ENCODE measurements around the gene TMCO4.
"Not testable (repeated sequence)": the region's sequence is repeated elsewhere in the genome, so short reads cannot be mapped to it uniquely, and the experiment has no call there.

Gene TMCO4

DNA sequence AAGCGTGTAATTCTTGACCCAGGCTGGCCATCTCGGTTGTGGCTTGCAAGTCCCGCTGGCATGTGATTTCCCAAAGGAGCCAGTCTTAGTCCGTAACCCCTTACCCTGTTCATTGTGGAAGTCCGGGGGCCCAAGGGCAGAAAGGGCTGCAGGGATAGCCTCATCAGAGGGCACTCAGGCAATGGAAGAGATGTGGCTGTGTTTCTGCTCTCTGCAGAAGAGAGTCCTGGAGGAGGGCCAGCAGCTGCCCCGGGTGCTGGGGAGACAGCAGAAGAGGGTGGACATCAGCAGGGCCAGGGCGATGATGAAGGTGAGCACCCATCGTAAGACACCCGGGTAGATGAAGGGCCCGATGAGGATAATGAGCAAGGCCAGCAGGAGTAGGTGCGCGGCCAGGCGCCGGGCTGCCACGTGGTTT, 14.5 kb upstream of the TMCO4 start:
- in situ Hi-C loops (cut with MboI; ENCODE audit: low sequenced_read_pairs) = no loop called here

DNA sequence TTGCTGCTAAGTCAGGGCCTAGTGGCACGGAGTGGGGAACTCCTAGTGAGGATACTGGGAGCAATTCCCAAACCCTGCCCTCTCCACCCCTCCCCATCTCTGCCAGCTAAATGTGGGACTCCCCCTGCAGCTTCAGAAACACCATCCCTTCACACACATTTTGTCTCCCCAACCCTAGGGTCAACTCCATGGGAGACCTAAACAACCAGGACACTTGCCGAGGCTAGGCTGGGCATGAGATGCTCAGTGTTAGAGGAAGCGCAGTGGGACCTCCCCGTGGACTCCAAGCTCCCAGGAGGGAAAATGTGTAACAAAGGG, 13.9 kb upstream of the TMCO4 start:
- in situ Hi-C loops (cut with MboI; ENCODE audit: low sequenced_read_pairs) = no loop called here

DNA sequence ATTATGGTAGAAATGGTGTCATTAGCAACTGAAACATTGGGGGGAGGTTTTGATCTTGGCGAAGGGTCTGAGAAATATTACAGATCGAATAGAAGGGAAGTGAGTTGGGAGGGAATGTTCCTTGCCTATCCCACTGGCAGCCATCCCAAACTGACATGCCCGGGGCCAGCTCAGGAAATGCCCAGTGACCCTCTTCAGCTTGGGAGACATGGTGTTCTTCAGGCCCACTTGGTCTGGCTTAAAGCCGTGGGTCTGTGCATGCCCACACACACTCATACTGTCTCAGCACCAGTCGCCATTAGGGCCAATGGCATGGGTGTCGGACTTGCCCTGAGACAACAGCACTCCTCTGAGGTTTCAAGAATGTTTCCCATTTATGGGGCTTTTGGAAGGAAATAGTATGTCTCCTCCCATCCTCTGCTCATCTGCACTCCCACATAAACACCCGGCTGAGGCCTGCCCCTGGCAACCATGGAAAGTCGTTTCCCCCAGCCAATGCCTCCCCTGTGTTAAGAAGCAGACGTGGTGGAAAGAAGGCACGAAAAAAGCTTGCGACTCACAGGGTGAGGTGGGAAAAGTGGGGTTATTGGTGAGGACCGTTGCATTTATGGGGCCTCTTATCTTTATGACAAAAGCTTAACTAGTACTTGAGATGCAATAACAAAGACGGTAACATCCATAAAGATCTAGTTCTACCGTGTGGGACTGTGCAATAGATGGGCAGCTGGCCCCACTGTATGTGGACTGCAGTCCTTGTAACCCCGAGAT, 13.3 kb upstream of the TMCO4 start:
- in situ Hi-C loops (cut with MboI; ENCODE audit: low sequenced_read_pairs) = no loop called here

DNA sequence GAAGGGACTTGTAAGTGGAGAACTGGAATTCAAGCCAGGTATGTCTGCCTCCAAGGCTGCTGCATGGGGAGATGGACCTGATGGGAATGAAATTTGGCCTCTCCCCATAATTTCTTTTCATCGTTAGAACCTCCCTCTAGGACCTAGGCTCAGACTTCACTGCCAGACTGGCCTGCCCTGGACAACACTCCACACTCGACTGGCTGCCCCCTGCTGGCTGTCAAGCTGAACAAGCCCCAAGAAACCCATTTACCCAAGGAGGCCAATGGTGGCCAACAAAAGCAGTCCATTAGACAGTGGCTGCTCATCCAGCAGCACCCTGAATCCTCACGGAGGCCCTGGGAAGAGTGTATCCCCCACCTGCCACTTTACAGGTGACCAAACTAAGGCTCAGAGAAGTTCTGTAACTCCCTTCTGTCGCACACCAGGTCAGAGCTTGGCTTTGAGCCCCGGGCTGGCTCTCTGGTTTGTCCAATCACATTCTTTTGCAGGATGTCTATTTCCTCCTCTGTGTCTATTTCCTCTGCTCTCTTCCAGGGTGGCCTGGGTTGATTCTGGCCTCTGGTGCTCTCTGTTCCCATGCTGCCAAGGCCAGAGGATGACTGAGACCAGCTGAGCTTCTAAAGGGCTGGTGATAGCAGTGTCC, 11.6 kb upstream of the TMCO4 start:
- in situ Hi-C loops (cut with MboI; ENCODE audit: low sequenced_read_pairs) = no loop called here

DNA sequence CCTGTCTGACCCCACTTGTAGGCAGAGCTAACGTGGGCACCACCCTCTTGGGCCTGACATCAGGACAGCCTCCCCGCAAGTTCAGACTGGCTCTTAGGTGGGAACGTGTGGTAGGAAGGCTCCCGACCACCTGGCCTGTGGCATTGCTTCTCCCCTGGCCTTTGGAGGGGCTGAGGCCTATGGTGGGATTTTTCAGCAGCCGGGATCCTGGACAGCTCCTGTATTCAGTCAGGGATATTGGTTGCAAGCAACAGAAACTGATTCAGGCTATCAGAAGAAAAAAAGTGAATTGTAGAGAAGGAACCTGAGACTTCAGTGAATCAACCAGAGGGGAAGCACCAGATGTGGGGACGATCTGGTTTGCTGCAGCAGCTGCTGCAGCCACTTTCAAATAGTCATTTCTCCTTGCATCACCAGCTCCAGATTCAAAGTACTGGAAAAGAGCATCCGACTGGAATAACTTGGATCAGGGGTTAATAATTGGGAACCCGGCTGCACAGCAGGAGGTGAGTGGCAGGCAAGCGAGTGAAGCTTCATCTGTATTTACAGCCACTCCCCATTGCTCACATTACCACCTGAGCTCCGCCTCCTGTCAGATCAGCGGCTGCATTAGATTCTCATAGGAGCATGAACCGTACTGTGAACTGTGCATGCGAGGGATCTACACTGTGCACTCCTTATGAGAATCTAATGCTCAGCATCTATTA, 9.5 kb upstream of the TMCO4 start:
- in situ Hi-C loops (cut with MboI; ENCODE audit: low sequenced_read_pairs) = no loop called here

DNA sequence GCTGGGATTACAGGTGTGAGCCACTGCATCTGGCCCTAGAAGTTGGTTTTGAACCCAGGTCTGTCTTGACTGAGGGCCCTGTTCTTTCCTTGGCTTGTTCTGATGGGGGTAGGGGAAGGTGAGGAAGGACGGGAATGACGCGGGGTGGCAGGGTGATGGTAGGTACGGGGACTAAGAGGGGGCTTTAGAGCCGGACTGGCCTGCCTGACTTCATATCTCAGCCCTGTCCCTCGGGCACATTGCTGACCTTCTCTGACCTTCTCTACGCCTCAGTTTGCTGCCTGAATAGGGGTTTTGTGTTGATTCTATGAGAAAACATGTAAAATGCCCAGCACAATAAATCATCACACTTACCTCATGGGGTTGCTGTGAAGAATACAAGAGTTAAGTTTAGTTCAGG, 8.6 kb upstream of the TMCO4 start:
- in situ Hi-C loops (cut with MboI; ENCODE audit: low sequenced_read_pairs) = no loop called here

DNA sequence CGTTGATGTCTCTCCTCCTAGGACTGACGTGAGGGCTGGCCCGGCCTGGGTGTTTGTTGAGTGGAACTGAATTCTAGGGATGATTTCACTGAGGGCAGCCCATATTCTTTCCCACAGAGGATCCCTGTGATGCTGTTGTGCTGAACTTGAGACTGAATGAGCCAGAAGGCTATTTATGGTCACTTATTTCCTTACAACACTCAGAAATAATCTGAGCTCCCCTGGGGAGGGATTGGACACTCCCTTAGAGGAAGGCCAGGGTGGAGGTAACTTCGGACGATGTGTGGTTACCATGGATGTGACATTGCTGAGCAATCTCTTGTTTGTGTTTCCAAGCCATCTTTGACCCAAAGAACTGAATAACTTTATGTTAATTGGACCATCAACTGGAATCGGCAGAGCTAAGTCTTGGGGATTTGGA, 5.1 kb upstream of the TMCO4 start:
- in situ Hi-C loops (cut with MboI; ENCODE audit: low sequenced_read_pairs) = no loop called here

DNA sequence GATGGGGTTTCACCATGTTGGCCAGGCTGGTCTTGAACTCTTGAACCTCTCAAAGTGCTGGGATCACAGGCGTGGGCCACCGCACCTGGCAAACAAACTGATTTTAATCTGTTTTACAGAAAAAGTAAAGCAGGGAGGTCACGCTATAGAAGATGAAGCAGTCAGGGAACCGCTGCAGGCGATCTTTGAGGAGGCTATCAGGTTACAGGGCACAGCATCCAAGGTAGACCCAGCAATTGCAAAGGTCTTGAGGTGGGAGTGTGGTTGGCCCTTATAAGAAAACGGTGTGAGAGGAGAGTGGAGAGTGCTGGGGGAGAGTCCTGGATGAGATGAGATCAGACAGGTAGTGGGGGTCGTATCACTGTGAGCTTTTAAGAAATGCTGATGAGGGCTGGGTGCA, 2.6 kb upstream of the TMCO4 start:
- in situ Hi-C loops (cut with MboI; ENCODE audit: low sequenced_read_pairs) = no loop called here

DNA sequence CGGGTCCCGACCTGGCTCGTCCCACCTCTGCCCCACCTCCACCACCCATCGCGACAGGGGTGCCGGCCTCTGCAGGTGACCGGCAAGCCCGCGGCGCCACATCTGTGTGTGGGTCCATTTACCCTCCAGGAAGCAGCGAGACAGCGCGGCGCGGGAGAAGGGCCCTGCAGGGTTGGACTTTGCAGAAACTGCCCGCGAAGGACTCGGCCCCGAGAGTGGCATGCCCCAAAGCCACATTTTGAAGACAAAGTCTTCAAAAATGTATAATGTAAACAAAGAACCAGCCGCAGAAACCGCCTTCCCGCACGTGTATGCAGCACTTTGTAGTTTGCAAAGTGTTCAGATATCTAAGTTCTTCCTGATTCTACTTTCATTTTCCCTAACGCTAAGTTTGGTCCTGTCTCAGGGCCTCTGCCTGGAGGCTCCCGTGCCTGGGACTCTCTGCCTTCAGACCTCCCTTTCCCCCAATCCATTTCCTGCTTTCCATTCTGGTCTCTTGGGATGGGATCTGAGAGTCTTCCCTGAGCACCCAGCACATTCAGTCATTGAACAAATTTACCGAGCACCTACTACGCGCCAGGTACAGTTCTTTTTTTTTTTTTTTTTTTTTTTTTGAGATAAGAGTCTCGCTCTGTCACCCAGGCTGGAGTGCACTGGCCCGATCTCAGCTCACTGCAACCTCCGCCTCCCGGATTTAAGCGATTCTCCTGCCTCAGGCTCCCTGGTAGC, 524 bp upstream of the TMCO4 start:
- in situ Hi-C loops (cut with MboI; ENCODE audit: low sequenced_read_pairs) = no loop called here

DNA sequence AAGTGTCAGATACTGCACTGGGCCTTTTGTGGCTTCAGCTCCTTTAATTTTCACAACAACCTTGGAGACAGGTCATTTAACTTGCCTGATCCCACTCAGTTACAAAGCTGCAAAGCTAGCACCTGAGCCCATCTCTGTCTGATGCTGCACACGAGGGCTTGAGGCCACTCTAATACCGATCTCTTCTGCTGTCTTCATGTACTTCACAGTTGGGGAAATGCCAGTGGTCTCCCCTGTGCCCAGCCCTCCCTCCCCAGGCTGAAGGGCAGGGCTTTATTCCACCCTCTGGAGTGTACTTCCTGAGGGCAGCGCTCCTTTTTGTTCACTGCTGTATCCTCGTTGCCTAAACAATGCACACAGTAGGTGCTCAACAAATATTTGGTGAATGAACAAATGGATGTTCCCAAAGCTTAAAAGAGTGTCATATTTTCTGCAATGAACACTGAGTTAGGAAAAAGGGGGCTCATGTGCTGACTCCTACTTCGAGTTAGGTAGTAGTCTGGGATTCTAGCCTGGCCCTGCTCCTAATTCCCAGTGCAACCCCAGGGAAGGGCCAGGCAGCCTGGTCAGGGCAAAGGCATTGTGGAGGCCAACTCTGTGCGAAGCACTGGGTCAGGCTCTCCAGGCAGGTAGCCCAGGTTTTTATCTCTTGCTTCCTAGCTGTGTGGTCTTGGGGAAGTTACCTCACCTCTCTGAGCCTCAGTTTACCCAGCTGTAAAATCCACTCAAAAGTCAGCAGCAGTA, 1.1 kb downstream of the TMCO4 start:
- in situ Hi-C loops (cut with MboI; ENCODE audit: low sequenced_read_pairs) = no loop called here

DNA sequence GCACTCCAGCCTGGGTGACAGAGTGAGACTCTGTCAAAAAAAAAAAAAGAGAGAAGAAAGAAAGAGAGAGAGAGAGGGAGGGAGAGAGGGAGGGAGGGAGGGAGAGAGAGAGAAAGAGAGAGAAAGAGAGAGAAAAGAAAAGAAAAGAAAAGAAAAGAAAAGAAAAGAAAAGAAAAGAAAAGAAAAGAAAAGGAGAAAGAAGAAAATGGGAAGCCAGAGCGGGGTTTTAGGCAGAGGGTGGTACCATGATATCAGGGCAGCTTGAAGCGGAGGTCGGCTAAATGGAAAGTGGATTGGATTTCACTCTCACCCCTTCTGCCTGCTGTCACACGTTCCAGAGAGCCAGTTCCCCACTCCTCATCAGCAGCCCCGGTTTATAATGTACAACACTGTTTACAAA, 1.9 kb downstream of the TMCO4 start:
- in situ Hi-C loops (cut with MboI; ENCODE audit: low sequenced_read_pairs) = no loop called here

DNA sequence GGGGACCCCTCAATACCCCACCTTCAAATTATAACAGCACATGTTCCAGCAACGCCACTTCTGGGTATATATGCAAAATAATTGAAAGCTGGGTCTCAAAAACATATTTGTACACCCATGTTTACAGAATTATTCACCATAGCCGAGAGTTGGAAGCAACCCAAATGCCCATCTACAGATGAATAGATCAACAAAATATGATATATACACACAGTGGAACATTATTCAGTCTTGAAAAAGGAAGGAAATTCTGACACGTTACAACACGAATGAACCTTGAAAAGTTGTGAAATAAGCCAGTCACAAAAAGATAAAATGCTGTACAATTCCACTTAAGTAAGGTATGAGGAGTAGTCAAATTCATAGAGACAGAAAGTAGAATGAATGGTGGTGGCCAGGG, 5.1 kb downstream of the TMCO4 start:
- in situ Hi-C loops (cut with MboI; ENCODE audit: low sequenced_read_pairs) = no loop called here

DNA sequence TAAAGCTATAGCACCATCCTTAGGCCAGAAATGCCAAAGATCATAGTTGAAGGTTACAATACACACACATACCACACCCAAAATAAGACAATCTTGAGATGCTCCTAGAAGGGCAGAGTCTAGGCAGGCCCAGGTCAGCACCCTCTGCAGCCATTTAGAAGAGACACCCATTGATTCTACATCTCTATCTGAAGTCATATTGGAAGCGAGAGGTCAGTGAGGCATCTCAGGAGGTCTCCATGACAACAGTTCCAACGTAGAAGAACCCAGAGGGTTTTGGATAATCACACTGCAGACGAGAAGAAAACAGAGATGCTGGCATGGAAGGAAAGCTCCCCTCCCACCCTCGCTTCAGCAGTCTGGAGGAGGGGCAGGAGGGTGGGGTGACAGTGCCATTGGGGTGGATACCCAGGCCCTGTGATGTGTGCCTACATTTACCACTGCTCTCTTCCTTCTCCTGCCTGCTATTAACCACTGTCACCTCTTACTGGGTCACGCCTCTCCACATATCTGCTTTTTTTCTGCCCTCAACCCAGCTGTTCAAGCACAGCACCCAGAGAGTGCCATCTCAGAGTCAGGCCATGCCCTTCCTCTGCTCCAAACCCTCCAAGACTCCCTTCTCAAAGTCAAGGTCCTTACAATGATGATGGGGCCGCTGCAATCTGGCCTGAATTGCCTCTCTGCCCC, 6.2 kb downstream of the TMCO4 start:
- in situ Hi-C loops (cut with MboI; ENCODE audit: low sequenced_read_pairs) = no loop called here

DNA sequence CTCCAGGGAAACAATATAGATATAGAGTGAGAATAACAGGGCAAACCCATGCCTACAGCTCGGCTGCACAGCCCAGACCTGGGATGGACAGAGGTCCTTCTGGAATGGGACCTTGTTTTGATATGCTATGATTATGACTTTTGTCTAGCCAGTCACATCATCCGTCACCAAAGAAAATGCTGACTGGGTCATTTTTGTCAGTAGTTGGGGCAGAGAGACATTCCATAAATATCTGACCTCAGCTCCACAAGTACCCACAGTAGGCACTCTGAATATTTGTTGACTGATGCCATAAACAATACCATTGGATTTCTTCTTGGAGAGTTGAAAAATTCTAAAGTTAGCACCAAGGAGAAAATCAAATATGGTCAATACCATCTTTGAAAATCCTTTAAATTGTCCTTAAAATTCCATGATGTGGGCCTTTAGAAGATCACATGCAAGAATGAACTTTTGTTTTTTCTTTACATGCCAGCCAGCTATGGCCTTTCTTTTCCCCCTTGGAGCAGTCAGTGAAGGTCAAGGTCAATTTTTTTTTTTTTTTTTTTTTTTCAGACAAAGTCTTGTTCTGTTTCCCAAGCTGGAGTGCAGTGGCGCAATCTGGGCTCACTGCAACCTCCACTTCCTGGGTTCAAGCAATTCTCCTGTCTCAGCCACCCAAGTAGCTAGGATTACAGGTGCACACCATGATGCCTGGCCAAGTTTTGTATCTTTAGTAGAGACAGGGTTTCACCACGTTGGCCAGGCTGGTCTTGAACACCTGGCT, 7.3 kb downstream of the TMCO4 start:
- in situ Hi-C loops (cut with MboI; ENCODE audit: low sequenced_read_pairs) = no loop called here

DNA sequence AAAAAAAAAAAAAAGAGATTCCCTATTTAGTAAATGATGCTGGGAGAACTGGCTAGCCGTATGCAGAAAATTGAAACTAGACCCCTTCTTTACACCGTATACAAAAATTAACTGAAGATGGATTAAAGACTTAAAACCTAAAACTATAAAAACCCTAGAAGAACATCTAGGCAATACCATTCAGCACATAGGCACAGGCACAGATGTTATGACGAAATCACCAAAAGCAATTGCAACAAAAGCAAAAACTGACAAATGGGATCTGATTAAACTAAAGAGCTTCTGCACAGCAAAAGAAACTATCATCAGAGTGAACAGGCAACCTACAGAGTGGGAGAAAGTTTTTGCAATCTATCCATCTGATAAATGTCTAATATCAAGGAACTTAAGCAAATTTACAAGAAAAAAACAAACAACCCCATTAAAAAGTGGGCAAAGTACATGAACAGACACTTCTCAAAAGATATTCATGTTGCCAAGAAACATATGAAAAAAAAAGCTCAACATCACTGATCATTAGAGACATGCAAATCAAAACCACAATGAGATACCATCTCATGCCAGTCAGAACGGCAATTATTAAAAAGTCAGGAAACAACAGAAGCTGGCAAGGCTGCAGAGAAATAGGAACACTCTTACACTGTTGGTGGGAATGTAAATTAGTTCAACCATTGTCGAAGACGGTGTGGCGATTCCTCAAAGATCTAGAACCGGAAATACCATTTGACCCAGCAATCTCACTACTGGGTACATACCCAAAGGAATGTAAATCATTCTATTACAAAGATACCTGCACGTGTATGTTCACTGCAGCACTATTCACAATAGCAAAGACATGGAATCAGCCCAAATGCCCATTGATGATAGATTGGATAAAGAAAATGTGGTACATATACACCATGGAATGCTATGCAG, 9.4 kb downstream of the TMCO4 start:
- in situ Hi-C loops (cut with MboI; ENCODE audit: low sequenced_read_pairs) = not testable (repeated sequence)

DNA sequence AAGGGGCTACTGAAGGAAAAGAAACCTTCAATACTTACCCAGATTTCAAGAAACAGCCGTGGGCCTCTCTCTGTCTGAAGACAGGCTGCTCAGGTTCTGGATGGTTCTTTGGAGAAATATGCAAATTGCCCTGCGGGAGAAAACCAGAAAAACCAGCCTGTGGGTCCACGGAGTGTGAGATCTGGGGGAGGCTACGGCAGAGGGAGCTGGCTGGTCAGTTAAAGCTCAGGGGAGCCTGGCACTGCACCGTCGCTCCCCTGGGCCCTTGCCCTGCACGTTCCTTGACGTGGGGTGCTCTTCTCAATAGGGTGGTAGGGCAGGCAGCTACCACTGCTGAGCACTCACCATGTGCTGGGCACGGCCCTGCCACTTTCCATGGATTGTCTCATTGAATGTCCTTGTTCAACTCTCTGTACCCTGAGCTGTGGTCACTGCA, 12.7 kb downstream of the TMCO4 start:
- in situ Hi-C loops (cut with MboI; ENCODE audit: low sequenced_read_pairs) = no loop called here

DNA sequence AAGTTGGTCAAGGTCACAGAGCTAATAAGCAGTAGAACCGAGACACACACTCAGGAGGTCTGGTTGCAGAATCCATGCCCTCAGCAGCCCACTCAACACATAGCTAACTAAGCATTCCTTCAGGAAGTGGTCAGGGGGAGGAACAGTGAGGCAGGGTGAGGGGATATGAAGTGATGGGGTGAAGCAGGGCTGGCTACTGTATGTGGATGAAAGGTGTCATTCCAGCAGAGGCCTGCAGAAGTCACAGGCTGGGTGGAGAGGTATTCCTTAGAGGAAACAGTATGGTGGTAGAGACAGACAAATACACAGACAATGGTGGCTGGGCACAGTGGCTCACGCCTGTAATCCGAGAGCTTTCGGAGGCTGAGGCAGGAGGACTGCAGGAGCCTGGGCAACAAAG, 14.1 kb downstream of the TMCO4 start:
- in situ Hi-C loops (cut with MboI; ENCODE audit: low sequenced_read_pairs) = no loop called here

DNA sequence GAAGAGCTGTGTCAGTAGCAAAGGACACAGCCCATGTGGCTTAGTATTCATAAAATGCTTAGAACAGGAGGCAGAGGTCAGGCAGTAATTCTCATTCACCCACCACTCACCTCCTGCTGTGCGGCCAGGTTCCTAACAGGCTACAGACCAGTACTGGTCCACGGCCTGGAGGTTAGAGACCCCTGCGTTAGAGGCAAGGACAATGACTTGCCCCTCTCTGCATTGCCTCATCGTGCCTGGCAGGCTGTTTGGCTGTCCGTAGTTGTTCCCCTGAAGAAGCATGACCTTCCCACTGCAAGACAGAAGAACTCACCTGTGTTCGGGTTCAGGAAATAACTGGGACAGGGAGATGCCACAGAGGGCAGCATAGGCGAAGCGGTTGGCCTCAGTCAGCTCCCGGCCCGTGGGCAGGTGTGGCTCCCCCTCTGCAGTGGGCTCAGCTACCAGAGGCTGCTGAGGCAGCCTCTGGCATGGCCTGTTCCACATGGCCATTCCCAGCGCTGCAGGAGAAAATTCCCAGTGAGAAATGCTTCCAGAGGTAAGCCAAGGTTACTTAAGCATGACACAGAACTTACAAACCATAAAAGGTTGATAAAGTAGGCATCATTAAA, 19.3 kb downstream of the TMCO4 start:
- in situ Hi-C loops (cut with MboI; ENCODE audit: low sequenced_read_pairs) = no loop called here

Data from HL-60/S4 (cell line).